NCI-H128 (cell line): ENCODE results near the gene FAM83C.
"Not testable (repeated sequence)": the region's sequence is repeated elsewhere in the genome, so short reads cannot be mapped to it uniquely, and the experiment has no call there.

ENCODE experiments used
- DNase-seq: peaks from one replicate; lab custom pipeline; 2025; ENCODE audit not compliant: unreplicated experiment; lab: John Stamatoyannopoulos, UW

FAM83C gene

DNA sequence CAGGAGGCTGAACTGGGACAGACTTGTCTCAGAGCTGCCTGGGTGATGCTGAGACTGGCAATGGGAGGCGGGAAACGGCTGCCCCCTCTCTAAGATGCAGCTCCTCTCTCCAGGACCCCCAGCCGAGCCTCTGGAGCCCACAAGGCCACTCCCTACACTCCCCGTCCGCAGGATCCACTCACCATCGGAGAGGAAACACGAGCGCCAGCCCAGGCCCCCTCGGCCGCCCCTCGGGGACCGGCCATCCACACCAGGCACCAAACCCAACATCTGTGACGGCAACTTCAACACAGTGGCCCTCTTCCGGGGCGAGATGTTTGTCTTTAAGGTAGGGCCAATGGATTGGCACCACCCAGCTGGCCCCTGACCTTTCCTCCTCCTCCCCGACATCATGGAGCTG lies 25.1 kb downstream of the FAM83C start:
- no peak for DNase-seq

DNA sequence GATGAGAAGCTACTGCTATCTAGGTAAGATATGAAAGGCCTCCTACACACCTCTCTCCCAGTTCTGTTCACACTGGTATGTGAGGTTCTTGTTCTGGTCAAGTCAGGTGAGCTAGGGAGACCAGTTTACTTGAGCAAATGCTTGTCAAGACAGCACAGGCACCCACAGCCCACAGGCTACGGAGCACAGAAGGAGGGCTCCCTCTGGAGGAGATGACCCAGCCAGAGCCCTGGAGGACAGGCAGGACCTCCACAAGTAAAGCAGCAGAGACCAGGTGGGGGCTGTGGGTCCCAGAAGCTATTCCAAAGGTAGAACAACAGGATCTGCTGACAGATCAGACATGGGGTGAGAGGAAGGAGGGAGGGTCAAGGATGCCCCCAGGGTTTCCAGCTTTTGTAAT lies 27.5 kb downstream of the FAM83C start:
- DNase-seq, result no peak

DNA sequence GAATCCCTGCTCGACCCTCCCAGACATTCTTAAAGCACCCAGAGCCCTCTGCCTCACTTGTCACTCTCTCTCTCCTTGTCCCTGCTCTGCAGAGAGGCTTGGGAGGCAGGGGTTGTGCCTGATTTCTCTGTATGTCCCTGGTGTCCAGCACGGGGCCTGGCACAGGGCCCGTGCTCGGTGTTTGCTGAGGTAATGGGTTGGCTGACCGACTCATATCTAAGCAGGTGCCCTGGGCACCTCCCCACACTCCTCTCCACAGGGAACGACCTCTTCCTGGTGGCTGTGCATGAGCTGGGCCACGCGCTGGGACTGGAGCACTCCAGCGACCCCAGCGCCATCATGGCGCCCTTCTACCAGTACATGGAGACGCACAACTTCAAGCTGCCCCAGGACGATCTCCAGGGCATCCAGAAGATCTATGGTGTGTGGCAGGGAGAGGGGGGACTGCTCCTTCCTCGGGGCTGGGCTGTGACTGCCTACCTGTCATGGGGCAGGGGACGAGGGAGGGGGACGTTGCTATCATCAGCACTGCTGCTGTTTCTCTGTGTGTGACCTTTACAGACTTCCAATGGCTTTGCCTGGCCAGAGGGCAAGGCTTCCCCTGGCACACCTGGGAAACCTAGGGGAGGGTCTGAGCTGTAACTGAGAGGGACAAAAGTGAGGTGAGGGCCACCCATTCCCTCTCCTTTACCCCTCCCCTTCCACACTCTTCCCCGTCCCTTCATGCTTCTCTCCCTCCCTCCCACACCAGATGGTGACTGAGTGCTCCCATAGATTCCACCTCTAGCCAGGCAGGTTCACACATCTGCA lies 28.5 kb downstream of the FAM83C start:
- no peak for DNase-seq

DNA sequence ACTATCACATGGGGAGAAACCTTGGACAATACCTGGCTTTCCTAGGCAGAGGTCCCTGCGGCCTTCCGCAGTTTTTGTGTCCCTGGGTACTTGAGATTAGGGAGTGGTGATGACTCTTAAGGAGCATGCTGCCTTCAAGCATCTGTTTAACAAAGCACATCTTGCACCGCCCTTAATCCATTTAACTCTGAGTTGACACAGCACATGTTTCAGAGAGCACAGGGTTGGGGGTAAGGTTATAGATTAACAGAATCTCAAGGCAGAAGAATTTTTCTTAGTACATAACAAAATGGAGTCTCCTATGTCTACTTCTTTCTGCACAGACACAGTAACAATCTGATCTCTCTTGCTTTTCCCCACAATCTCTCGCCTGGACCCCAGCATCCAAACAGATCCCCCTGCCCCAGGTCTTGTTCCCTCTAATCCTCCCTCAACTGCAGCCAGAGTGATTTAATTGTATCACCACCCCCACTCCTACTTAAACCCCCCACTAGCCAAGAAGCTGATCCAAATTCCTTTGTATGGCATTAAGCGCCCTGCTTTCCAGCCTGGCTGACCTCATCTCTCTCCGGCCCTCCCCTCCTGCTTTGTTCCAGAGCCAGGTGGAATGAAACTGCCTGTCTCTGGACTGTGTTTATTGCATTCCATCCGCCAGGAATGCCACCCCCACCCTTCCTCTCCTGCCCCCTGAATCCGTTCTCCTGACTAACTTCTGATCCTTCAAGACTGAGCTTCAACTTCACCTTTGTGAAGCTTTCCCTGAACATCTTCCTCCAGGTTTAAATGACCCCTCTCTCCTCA lies 29.3 kb downstream of the FAM83C start:
- not testable (repeated sequence) for DNase-seq

DNA sequence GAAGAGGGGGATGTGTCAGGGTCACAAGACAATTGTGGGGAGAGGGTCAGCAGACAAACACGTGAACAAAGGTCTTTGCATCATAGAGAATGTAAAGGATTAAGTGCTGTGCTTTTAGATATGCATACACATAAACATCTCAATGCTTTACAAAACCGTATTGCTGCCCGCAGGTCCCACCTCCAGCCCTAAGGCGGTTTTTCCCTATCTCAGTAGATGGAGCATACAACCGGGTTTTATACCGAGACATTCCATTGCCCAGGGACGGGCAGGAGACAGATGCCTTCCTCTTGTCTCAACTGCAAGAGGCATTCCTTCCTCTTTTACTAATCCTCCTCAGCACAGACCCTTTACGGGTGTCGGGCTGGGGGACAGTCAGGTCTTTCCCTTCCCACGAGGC lies 29.9 kb downstream of the FAM83C start:
- not testable (repeated sequence) for DNase-seq

DNA sequence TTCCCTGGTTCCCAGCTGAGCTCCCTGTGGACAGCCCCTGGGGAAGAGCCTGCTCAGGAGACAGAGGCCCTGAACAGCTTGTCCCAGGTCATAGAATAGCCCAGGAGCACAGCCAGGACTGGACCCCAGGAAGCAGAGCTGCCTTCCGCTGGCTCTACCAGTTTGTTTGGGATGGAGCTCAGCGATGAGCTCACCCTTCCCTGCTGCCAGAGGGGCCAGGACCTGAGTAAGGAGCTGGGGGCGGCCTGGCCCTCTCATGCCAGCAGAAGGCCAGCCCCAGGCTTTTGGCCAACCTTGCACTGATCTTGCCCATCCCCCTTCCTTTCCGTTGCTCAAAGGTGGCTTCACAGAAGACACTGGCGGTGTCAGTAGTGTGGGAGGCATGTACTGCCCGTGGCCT lies 31.8 kb downstream of the FAM83C start:
- no peak for DNase-seq

DNA sequence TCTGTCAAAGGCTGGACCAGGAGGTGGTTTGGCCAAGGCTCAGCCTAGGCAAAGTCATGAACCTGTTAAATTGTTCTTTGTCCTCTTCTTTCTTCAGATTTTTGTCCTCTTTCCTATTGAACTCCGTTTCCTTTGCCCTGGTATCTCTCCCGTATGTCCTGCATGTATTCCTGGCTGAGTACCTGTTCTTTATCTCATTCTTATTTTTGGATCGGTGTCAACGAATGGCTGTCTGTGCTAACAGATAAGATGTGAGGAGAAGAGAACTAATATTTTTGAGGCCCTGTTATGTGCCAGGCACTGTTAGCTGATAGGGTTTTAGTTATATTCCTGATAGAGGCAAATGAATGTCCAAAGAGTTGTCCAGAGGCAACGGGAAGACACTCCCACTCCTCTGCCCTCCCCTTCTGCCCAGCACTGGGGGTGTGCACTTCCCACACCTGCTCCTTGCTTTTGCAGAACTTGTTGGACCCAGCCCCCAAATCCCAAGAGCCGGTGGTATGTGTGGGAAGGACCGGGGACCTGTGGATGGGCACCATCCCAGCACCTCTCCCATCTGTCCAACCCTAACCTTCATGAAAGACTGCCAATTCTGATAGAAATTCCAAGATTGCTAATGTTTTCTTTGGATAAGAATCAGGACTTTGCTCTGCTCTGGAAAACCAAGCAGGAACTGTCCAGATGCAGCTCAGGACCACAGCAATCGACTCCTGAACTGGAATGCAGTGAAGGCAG lies 34.9 kb downstream of the FAM83C start:
- no peak for DNase-seq

DNA sequence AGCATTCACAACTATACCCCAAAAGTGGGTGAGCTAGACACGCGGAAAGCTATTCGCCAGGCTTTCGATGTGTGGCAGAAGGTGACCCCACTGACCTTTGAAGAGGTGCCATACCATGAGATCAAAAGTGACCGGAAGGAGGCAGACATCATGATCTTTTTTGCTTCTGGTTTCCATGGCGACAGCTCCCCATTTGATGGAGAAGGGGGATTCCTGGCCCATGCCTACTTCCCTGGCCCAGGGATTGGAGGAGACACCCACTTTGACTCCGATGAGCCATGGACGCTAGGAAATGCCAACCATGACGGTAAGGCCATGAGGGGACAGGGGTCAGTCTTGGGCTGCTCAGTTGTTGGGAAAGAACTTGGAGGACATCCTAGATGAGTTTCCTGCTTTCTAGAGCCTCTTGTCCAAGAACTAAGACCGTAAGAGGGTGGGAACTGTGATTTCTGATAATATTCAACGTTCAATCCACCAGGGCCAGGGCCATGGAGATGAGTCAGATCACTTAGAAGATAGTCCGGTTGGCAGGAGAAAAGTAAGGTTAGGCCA lies 37.7 kb downstream of the FAM83C start:
- DNase-seq, result no peak

DNA sequence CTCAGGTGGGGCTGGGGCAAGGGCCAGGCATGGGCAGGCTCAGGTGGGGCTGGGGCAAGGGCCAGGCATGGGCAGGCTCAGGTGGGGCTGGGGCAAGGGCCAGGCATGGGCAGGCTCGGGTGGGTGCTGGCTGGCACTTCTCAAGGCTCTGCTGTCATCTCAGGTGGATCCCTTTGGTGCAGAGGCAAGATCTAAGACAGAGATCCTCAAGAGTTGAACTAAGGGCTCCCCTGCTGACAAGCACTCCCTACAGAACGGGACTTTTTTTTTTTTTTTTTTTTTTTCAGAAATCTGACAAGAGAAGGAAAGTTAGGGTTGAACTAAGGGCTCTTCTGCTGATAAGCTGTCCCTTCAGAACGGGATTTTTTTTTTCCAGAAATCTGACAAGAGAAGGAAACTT lies 39.2 kb downstream of the FAM83C start:
- no peak for DNase-seq

DNA sequence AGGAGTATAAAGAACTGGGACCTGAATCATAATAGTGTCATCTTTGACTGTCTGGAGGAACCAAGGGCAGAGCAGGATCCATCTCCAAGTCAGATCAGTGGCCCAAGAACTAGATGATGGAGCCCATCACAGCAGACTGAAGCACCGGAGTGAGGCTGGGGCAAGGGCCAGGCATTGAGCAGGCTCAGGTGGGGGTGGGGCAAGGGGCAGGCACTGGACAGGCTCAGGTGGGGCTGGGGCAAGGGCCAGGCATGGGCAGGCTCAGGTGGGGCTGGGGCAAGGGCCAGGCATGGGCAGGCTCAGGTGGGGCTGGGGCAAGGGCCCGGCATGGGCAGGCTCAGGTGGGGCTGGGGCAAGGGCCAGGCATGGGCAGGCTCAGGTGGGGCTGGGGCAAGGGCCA lies 39.6 kb downstream of the FAM83C start:
- DNase-seq, result not testable (repeated sequence)

DNA sequence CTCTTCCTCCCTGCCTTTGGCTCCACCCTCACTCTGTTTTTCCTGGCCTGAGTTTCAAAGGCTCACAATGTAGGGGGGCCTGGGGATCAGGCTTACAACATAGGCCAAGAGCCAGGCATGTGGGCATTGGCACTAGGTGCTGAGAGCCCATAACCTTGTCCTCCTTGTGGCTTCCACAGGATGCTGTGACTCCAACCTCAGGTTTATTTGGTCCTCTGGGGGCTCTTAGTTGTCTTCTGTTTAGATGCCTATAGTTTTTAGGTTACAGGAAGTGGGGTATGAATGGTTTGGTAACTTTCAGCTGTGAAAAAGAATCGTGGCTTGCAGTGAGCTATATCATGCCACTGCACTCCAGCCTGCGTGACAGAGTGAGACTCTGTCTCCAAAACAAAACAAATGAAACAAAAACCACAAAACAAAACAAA lies 40.2 kb downstream of the FAM83C start:
- DNase-seq, result no peak

DNA sequence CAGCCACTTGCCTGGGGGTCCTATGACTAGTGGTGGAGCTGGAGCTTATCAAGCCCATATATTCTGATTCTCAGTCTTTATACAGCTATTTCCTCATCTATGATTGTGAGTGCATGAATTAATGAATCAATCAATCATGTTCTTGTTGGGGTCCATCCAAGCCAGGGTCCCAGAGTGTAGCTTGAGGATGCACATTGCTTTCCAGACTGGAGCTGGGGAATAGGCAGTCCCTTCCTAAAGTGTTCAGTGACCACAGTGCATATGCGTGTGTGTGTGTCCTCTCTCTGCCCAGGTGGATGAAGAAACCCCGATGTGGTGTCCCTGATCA lies 40.6 kb downstream of the FAM83C start:
- DNase-seq, result no peak

DNA sequence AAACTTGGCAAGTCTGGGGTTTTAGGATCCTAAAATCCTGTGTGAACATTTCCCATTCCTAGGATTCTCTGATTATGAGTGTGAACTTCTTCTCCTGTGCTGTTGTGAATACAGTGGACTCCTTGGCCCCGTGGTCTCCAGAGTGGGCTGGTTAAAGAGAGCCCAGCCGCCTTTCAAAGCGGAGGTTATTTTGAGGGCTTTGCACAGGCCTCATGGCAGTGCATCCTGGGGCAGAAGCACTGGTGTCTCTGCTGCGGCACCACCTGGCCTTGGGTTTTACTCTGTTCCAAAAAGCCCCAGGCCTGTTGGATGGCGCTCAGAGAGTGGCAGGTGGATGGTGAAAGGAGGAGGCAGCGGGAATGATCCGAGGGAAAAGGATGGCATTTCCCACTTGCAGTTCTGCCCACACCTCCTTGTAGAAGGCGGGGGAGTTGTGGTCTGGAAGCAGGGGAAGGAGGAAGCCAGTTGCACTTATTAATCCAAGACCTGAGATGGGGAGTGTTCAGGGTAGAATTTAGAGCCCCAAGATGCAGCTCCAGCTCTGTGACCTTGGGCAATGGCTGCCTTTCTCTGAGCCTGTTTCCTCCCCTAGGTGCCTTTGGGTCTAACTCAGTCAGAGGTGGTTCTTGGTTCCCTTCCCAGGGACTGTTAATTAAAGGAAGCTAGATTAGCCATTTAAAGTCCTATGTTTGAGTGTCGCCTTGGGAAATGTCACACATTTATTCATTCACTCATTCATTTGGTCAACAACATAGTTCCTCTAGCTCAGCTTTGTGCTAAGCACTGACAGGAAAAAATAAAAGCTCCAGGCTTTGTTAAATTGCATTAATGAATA lies 43.4 kb downstream of the FAM83C start:
- no peak for DNase-seq

DNA sequence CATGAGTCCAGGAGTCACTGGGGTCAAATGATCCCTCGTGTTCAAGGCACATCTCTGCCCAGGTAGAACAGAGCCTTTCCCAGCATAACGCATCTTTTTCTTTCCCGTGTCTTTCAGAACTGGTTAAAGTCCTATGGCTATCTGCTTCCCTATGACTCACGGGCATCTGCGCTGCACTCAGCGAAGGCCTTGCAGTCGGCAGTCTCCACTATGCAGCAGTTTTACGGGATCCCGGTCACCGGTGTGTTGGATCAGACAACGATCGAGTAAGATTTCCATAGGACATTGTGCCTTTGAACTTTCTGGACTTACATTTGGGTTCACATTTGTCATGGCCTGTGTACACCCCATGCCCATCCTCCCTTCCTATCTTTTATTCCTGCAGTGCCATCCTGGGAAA lies 45.5 kb downstream of the FAM83C start:
- DNase-seq, result no peak

DNA sequence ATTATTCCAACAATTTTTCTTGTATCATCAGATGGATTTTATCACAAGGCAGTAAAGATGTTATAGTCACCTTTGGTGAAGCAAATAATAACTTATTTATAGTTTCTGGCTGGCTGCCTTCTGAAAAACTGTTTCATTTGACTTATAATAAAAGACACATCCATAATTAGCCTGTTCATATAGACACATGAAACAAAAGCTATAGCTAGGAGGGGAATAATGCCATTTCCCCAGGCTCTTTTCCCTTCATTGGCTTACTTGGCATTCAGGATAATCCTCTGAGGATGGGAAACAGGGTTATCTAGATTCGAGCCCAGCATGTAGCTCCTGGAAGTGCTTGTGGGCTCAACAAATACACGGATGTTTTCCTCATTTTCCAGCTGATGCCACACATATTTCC lies 48.2 kb downstream of the FAM83C start:
- DNase-seq, result no peak

DNA sequence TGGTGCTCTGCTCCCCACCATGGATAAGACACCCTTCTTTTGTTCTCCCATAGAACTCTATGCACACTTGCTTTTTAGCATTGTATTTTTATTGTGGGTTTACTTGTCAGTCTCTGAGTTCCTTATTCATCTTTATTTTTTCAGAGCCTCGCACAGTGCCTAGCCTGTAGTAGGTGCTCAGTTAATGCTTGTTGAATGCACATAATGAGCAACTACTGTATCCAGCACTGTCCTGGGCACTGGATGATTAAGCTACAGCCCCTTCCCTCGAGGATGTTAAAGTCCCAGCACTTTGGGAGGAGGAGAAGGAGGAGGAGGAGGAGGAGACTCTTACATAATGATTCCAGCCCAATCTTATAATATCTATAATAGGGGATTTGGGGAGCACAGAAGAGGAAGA lies 48.9 kb downstream of the FAM83C start:
- no peak for DNase-seq

DNA sequence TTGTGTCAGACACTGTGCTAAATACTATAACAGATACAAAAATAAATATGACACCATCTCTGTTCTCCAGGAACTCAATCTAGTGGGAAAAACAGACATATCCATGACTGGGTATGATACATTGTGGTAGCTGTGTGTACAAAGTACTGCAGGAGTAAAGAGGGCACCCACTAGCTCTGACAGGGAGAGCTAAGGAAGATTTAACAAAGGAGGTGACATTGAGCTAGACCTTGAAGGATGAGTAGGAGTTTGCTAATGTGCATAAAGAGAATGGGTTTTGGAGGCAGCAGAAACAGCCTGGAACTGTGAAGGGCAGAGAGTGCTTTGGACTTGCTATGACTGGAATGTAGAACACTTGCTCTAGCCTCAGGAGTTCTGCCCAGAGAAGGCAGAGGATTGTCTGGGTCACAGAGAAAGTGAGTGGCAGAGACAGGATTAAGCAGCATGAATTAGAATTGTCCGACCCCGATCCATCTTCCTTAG lies 51.4 kb downstream of the FAM83C start:
- DNase-seq, result no peak

DNA sequence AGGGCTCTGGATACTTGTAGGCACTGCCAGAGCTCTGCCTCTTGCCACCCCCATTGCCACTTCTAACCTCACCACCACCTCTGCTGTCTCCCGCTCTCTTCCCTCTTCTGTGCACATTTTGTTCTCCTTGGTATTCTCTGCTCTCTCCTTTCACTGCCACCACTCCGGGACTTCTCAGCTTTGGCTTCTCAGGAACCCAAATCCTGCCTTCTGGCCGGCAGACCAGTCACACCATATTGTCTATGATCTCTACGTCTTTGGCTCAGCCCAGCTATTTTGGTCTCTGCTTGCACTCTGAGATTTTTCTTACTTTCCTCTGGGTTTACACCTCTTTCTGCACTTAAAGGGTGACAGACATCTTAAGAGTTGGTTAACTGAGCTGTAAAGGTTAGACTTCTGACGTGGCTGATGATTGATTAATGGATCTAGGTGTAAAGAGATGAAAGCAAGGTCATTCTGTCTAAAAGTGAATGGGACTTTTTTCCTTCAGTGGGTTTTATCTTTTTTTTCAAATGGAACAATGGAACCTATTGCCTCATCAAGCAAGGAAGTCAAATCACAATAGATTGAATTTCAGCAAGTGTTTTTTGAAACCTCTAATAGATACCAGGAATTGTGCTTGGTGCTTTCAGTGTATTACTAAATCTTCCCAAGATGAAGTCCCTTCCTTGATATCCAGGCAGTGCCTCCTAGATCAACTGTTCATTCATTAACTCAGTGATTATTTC lies 52.0 kb downstream of the FAM83C start:
- DNase-seq, result no peak

DNA sequence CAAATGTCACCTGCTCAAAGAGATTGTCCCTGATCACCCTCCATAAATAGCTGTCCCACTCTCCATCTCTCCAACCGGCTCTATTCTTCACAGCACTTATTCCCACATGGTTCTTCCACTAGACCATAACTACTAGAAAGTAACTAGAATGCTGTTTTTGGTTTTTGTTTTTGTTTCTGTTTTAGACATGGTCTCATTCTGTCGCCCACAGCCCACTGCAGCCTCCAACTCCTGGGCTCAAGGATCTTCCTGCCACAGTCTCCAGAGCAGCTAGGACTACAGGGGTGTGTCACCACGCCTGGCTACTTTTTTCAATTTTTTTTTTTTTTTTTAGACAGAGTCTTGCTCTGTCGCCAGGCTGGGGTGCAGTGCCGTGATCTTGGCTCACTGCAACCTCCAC lies 53.5 kb downstream of the FAM83C start:
- DNase-seq, result no peak

DNA sequence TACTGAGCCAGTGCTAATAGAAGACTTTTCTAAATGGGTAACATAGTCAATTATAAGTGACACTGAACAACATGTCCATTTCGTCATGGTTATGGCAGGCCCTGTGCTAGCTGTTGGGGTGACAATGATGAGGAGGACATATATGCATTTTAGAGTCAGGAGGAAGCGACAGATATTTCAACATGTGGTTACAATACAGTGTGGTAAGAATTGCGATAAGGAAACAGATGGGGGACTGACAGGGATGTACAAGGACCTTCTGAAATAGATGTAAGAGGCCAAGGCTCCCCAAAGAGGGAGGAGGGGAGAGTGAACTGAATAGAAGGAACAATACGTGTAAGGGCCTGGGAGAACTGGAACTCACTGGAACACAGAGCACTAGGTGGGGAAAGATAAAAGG lies 54.1 kb downstream of the FAM83C start:
- DNase-seq, result no peak
